TTC549 (cell line): Measurements from ENCODE around the gene QTRT2.

Source experiments
- FAIRE-seq: peaks from 2 replicates; lab custom pipeline; 2012; peaks lifted over from hg19 to GRCh38; lab: Jason Lieb, UNC

The QTRT2 gene

DNA sequence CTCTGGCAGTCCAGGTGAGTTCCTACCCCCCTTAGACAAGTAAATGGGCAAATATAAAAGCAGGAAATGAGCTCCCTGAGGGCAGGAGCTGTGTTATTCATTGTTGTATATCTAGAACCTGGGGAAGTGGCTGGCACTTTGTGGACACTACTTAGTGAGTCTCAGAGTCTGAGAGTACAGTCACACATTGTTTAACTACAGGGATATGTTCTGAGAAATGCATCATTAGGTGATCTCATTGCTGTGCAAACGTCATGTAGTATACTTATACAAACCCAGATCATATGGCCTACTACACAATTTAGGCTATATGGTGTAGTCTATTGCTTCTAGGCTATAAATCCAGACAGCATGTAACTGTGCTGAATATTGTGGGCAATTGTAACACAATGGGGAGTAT is 69.9 kb downstream of the QTRT2 start:
- no peak for FAIRE-seq

DNA sequence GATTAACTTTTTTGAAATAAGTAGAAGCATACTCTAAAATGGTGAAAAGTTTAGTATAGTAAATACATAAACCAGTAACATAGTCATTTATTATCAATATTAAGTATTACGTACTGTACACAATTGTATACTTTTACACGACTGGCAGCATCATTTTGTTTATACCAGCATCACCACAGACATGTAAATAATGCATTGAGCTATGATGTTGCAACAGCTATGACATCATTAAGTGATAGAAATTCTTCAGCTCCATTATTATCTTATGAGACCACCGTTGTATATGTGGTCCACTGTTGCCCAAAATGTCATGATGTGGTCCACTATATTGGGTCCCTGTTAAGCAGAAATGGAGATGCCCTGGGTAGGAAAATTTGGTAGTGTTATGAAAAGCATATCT is 71.0 kb downstream of the QTRT2 start:
- no peak for FAIRE-seq

DNA sequence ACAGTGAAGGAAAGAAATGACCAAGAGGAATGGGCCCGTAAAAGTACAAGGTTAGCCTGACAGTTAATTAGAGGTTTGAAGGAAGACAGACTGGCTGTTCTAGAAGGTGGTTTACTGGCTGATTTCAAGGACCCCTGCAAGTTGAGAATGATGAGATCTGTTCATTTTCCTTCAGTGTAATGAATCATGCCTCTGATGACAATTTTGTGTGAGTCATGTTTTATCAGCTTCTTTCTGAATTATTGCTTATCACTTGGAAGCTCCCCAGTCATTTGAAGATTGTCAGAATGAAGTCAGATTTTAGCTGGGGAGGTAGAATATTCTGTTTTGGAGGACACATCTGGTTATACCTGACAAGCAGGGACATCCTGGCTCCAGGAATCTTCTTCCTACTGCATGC is 71.7 kb downstream of the QTRT2 start:
- FAIRE-seq, result no peak

DNA sequence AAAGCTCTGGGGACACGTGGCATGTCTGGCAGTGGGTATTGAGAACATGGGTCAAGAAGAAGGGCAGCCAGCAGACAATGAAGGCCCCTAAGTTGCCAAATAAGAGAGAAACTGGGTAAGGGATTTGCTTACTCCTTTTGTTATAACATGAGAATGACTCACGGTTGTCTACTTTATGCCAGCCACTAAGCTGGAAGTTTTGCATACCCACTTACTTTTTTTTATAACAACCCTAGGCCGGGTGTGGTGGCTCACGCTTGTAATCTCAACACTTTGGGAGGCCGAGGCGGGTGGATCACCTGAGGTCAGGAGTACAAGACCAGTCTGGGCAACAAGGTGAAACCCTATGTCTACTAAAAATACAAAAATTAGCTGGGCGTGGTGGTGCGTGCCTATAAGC is 72.3 kb downstream of the QTRT2 start:
- no peak for FAIRE-seq

DNA sequence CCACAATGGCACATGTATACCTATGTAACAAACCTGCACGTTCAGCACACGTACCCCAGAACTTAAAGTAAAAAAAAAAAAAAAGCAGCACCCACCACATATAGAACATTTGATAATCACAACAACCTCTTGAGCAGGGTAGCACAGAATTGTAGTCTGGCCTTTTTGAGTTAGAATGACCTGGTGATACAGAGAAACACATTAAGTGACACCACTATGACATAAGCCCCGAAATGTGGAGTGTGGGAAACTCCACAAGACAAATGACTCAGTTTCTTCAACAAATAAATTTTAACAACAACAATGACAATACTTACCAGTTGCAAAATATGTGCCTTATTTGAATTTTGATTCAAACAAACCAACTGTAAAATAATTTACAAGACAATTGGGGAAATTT is 76.0 kb downstream of the QTRT2 start:
- FAIRE-seq, result no peak

DNA sequence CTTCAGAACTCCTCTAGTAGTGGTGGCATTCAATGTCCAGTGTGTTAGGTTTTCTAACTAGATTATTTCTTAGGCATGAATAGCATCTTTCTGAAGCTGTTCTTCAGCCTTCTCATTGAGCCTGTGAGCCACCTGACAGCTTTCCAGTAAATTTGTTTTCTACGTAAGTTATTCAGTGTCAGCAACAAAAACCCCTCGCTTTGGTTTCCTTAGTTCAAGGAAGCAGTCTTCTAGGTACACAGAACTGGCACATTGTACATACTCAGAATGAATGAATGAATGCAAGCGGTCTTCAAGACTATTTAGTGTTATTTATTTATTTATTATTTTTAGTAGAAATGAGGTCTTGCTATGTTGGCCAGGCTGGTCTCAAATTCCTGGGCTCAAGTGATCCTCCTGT is 77.4 kb downstream of the QTRT2 start:
- FAIRE-seq, result no peak
